Measurements from ENCODE around the gene HEYL. TPM values are rescaled to one million over a fixed set of nuclear protein-coding genes. Genes with fewer than 3 reads are reported as not detected.

Gene HEYL
- total RNA-seq, 1 donor from 2014 or later, result not detected

GRCh38 chr1:39625462-39626273, 13.8 kb downstream of the HEYL start:
- no peaks in the 10 kb centered on the region for H3K36me3 ChIP-seq (ENCODE audit: control insufficient read depth, insufficient read depth, low read length)
- no peak for FAIRE-seq
- peaks cover 22% of the 10 kb centered on the region for H3K27me3 ChIP-seq (ENCODE audit: control insufficient read depth, insufficient read depth, low read length)
- no peak for DNase-seq (ENCODE audit: low read depth)
- TF ChIP-seq CTCF (IDR thresholded peaks at IDR 0.05; ENCODE audit: insufficient read depth, low read length, severe bottlenecking), result no peak
- H3K4me3 ChIP-seq (ENCODE audit: low read depth, low read length), result no peak overlapping the region

- H3K36me3 ChIP-seq (ENCODE audit: control insufficient read depth, insufficient read depth, low read length), result no peaks in the 10 kb centered on the region
- FAIRE-seq (no peak), DNase-seq (ENCODE audit: low read depth) (no peak)
- TF ChIP-seq CTCF (IDR thresholded peaks at IDR 0.05; ENCODE audit: insufficient read depth, low read length, severe bottlenecking), result no peak
- peaks cover 18% of the 10 kb centered on the region for H3K27me3 ChIP-seq (ENCODE audit: control insufficient read depth, insufficient read depth, low read length)
- H3K4me3 ChIP-seq (ENCODE audit: low read depth, low read length), result no peak overlapping the region
These were observed 14.4 kb downstream of the HEYL start for GRCh38 chr1:39625009-39625408.

- DNase-seq (ENCODE audit: low read depth), result no peak
- no peaks in the 10 kb centered on the region for H3K36me3 ChIP-seq (ENCODE audit: control insufficient read depth, insufficient read depth, low read length)
- no peak for TF ChIP-seq CTCF (IDR thresholded peaks at IDR 0.05; ENCODE audit: insufficient read depth, low read length, severe bottlenecking)
- FAIRE-seq, result no peak
- H3K4me3 ChIP-seq (ENCODE audit: low read depth, low read length), result no peak overlapping the region
- H3K27me3 ChIP-seq (ENCODE audit: control insufficient read depth, insufficient read depth, low read length), result peaks cover 16% of the 10 kb centered on the region
These were observed 16.4 kb downstream of the HEYL start for GRCh38 chr1:39623053-39623452.

GRCh38 chr1:39622427-39622826, 17.0 kb downstream of the HEYL start:
- no peak overlapping the region for H3K4me3 ChIP-seq (ENCODE audit: low read depth, low read length)
- FAIRE-seq (no peak), DNase-seq (ENCODE audit: low read depth) (no peak)
- H3K36me3 ChIP-seq (ENCODE audit: control insufficient read depth, insufficient read depth, low read length), result no peaks in the 10 kb centered on the region
- peaks cover 14% of the 10 kb centered on the region for H3K27me3 ChIP-seq (ENCODE audit: control insufficient read depth, insufficient read depth, low read length)
- TF ChIP-seq CTCF (IDR thresholded peaks at IDR 0.05; ENCODE audit: insufficient read depth, low read length, severe bottlenecking), result no peak

- H3K4me3 ChIP-seq (ENCODE audit: low read depth, low read length), result no peak overlapping the region
- no peak for TF ChIP-seq CTCF (IDR thresholded peaks at IDR 0.05; ENCODE audit: insufficient read depth, low read length, severe bottlenecking)
- no peaks in the 10 kb centered on the region for H3K36me3 ChIP-seq (ENCODE audit: control insufficient read depth, insufficient read depth, low read length)
- H3K27me3 ChIP-seq (ENCODE audit: control insufficient read depth, insufficient read depth, low read length), result peaks cover 12% of the 10 kb centered on the region
- FAIRE-seq (no peak), DNase-seq (ENCODE audit: low read depth) (no peak)
These were observed 18.7 kb downstream of the HEYL start for GRCh38 chr1:39620659-39621165.
